GM19240 (cell line): ENCODE measurements around the gene TFDP2.
"Not testable (repeated sequence)": the region's sequence is repeated elsewhere in the genome, so short reads cannot be mapped to it uniquely, and the experiment has no call there.

Source experiments
- DNase-seq: peaks from one replicate; pipeline ENCODE4 v3.0.0; 2011; ENCODE audit warnings: low spot score; ENCODE audit not compliant: insufficient read length

Gene TFDP2

DNA sequence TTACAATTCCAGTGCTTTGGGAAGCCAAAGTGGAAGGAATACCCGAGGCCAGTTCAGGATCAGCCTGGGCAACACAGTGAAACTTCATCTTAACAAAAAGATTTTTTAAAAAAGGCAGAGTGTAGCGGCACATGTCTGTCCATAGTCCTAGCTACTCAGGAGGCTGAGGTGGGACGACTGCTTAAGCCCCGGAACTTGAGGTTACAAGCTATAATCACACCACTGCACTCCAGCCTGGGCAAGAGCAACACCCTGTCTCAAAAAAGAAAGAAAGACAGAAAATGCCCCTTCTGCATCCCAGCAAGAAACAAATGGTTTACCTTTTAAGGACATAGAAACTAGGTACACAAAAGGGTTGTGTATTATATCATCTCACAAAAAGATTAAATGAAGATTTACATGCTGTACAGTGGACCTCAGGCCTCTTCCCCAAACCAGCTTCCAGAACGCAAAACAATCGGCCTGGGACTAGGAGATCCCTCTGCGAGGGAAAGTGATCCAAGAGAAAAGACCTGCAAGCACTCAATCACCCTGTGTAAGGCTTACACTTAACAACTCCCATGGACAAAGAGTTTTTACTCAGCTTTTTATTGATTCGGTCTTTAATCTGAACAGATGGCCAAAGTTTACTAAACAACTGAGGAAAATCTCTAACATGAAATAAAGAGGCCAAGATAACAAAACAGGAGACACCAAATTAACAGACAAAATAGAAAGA, 21.2 kb downstream of the TFDP2 start:
- no peak for DNase-seq

DNA sequence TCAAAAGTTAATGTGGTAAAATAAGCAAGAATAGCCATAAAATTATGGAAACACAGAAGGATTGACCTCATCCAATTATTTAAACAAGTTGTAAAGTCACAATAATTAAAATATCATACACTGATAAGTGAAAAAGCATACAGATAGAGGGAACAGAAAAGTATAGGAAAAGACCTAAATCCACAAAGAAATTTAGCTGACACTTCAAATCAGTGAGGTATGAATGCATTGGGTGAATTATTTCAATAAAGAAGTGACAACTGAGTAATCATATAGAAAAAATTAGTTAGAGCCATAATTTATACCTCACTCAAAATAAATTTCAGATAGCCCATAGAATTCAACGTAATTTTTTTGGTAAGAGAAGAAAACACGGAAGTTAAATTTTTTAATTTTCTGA, 25.1 kb downstream of the TFDP2 start:
- DNase-seq: no peak

DNA sequence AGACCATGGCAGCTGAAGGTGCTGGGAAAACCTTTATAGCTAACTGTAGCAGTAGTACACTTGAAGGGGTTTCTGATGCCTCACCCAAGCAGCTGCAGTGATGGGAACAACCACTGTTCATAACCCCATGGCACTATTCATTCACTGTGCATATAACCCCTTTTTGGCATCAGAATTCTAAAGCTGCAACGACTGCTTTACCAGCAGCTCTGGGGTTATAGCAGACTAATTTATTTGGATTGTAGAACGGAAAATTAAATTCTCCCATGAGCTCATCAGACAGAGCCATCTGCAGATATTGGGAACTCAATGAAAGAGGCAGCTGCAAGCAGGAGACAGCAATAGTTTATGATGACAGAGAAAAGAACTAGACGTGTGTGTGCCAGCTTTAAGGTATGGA, 28.6 kb downstream of the TFDP2 start:
- DNase-seq: no peak

DNA sequence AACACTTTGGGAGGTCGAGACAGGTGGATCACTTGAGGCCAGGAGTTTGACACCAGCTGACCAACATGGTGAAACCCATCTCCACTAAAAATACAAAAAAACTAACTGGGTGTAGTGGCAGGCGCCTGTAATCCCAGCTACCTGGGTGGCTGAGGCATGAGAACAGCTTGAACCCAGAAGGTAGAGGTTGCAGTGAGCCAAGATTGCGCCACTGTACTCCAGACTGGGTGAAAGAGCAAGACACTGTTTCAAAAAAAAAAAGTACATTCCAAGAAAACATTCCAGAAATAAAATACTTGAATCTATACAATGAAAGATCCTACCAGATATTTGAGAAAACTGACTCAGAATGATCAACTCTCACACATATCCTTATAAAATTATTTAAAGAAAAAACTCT, 30.4 kb downstream of the TFDP2 start:
- DNase-seq: no peak

DNA sequence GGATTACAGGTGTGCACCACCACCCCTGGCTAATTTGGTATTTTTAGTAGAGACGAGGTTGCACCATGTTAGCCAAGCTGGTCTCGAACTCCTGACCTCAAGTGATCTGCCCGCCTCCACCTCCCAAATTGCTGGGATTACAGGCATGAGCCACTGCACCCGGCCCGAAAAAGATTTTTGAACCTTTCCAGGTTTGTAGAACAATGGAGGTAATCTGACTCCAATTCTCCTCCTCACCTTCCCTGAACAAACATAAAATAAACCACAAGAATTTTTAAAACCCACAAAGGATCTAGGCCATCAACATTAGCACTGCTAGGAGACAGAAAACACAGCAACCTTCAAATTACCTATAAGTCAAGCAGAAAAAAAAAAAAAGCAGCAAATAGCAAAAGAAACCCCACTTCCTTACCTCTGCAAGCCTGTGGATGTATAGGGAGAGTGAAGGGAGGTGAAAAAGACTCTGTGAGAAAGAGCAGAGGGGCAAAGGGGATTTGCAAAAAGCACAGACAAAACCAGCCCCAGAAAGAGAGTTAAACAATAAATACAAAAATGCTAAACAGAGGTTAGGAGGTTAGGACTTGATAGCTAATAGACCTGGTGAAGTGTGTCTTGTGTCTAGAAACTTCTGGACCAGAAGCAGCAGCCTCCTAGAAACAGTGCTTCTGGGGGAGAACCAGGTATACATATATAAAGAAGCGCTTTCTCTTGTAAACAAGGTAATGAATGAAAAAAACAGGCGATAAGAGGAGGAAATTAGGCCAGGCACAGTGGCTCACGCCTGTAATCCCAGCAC, 32.1 kb downstream of the TFDP2 start:
- DNase-seq: no peak

DNA sequence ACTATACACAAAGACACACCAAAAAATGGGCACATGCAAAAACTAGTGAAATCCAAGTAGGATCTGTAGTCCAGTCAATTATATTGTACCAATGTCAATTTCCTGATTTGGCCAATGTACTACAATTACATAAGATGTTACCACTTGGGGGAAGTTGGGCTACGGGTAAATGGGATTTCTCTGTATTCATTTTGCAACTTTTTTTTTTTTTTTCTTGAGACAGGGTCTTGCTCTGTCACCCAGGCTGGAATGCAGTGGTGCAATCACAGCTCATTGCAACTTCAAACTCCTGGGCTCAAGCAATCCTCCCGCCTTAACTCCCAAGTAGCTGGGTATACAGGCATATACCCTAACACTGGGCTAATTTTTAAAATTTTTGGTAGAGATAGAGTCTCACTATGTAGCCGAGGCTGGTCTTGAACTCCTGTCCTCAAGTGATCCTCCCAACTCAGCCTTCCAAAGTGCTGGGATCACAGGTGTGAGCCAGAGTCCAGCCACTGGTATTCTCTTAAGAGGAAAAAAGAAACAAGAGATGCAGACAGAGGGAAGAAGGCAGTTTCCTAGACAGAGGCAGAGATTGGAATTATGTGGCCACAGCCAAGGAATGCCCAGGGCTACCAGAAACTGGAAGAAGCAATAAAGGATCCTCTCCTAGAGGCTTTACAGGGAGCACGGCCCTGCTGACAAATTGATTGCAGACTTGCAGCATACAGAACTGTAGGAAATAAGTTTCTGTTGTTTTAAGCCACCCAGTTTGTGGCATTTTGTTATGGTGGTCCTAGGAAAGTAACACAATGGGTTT, 33.3 kb downstream of the TFDP2 start:
- no peak for DNase-seq

DNA sequence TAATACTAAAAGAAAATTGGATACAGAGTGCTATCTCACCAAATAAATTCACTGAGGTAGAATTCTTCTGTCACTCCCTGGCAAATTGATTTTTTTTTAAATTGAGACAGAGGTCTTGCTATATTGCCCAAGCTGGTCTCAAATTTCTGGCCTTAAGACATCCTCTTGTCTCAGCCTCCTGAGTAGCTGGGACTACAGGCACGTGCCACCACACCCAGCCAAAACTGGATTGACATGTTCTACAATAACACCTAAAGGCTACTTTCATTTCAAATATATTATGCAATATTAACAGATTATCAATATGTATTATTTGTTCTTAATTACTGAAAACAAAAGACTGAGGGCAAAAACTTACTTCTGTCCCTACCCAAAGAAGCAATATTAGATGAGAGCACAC, 36.7 kb downstream of the TFDP2 start:
- no peak for DNase-seq

DNA sequence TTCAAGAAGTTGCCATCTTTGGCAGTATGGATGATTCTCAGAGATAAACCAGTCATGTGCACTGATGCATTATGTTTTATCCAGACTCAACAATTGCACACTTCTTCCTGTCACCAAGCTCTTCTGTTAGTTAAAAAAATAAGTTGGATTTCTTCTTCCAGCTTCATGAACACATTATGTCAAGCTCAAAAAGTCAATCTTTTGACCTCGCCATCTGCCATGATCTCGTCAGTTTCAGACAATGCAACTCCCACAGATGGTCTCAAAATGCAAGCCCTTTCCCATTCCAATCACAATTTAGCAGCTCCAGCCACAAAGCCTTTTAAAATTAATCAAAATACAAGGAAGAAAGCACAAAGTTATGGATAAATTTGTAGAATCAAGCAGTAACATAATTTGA, 42.8 kb downstream of the TFDP2 start:
- no peak for DNase-seq

DNA sequence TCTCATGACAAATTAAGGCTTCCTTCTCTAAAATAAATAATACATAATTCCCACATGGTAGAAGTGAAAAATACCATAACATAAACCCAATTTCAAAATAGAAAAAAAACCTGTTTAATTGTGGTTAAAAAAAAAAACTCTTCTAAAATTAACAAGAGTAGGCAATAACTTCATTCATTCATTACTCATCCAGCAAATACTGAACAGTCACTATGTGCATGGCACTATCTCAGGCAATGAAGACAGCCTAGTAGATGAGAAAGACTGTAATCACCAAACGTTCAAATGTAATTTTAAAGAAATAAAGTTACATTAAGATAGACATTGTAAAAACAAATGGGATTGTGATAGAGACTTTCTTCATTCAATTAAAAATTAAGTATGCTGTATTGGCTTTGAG, 43.4 kb downstream of the TFDP2 start:
- no peak for DNase-seq

DNA sequence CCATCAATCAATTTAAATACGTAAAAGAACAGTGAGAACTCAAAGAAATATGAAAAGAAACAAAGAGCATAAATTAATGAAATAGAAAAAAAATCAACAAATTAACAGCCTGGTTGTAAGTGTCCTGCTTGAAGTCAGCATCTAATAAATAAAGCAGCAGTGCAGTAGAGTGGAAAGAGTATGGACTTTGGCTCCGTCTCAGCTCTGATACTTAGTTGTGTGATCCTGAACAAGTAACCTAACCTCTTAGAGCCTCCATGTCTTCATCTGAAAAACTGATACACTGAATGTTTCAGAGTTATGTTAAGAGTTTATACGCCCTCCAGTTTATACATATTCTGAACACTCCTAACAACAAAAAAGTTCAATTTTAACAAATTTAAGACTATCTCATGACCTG, 44.6 kb downstream of the TFDP2 start:
- no peak for DNase-seq

DNA sequence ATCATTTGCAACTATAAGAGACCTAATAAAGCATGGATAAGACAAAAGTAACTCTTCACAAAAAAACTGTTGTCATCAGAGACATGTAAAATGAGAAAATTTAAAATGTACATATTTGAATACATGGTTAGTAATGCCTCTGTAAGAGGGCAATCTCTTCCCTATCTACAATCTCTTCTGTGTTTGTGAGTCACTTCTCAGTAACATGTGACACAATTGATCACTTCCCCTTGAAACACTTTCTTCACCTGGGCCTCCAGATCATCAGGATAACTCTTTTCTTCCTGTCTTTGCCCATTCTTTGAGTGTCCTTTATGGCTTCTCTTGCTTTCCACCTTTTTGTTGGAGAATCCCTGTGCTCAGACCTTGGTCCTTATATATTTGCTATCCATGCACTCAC, 50.4 kb downstream of the TFDP2 start:
- no peak for DNase-seq

DNA sequence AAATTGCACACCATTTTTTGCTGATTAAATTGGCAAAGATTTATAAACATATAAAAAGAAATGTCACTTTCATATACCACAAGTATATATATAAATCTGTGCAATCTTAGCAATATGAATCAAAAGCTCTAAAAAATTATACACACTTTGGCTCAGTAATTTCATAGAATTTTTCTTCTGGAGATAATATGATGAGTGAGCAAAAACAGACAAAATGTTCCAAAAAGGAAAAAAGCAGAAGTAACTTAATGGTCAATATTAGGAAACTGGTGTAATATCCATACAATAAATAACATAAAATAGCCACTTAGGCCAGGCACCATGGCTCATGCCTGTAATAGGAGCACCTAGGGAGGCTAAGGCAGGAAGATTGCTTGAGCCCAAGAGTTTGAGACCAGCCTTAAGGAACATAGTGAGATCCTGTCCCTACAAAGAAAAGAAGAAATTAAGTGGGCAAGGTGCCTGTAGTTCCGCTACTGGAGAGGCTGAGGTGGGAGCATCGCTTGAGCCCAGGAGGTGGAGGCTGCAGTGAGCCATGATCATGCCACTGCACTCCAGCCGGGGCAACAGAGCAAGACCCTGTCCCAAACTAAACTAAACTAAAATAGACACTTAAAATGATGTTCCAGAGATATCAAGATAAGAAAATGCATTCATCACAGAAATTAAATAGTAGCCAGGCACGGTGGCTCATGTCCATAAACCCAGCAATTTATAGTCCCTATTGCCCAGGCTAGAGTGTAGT, 52.1 kb downstream of the TFDP2 start:
- no peak for DNase-seq

DNA sequence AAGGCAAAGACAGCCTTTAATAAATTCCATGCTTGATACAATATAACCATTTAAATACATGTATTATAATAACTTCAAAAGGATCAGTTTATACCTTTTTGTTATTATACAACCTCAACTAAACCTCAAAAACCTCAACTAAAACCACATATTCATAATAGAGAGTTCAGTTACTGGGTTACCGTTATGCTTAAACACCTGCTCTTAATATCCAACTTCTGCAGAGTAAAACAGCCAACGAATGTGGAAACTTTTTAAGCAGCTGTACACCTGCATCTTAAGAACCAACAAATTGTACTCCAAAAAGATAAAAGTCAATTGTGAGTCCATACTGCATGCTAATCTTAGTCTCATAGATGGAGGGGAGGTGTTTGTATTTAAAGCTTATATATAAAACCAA, 53.5 kb downstream of the TFDP2 start:
- DNase-seq: no peak

DNA sequence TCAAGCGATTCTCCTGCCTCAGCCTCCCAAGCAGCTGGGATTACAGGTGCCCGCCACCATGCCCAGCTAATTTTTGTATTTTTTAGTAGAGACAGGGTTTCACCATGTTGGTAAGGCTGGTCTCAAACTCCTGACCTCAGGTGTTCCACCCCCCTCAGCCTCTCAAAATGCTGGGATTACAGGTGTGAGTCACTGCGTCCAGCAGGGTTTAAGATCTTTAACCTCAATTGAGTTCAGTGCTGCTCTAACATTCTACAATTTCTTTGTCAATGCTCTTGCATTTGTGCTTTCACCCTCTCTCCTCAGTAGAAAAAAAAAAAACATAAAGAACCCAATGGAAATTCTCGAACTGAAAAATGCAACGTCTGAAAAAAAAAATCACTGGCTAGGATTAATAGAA, 60.4 kb downstream of the TFDP2 start:
- DNase-seq: not testable (repeated sequence)

DNA sequence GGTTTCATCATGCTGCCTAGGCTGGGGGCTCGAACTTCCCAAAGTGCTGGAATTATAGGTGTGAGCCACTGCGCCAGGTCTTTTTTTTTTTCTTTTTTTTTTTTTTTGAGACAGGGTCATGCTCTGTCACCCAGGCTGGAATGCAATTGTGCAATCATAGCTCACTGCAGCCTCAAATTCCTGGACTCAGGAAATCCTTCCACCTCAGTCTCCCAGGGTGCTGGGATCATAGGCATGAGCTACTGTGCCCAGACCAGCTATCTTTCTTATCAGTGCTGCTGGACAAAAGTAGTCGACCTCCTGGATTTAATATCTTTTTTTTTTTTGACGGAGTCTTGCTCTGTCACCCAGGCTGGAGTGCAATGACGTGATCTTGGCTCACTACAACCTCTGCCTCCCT, 60.8 kb downstream of the TFDP2 start:
- no peak for DNase-seq

DNA sequence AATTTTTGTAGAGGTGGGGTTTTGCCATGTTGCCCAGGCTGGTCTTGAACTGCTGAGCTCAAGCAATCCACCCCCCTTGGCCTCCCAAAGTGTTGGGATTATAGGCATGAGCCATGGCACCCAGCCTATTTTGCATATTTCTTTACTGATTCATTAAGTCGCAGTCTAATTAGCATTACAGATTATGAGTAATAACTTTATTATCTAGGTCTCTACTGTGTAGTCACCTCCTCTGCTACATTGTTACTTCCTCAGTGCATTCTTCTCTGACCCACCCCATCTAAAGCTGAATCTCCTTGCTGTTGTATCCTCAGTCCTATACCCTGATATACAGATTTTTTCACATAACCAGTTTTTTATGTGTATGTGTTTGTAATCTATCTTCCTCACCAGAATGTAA, 61.7 kb downstream of the TFDP2 start:
- DNase-seq: no peak

DNA sequence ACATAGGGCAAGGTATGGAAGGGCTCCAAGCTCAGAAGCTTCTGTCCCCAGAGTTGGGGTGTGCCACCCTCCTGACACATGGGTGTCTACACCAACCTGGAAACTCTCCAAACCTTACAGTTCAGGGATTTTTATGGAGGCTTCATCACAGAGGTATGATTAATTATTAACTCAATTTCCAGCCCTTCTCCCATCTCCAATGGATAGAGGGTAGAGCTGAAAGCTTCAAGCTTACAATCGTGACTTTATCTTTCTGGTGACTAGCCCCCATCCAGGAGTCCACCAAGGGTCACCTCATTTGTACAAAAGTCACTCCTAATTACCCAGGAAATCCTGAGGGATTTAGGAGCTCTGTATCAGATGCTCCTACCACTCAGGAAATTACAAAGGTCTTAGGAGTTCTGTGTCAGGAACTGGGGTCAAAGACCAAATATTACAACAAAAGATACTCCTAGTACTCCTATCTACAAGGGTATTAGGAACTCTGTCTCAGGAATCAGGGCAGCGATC, 62.7 kb downstream of the TFDP2 start:
- DNase-seq: no peak

DNA sequence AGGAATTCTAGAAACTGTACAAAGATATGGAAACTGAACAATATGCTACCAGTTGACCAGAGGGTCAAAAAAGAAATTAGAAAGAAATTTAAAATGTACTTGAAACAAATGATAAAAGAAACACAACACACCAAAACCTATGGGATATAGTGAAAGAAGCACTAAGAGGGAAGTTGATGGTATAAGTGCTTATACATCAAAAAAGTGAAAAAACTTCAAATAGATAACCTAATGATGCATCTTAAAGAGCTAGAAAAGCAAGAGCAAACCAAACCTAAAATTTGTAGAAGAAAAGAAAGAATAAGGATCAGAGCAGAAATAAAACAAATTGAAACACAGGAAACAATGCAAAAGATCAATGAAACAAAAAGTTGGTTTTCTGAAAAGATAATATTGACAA, 68.2 kb downstream of the TFDP2 start:
- no peak for DNase-seq

DNA sequence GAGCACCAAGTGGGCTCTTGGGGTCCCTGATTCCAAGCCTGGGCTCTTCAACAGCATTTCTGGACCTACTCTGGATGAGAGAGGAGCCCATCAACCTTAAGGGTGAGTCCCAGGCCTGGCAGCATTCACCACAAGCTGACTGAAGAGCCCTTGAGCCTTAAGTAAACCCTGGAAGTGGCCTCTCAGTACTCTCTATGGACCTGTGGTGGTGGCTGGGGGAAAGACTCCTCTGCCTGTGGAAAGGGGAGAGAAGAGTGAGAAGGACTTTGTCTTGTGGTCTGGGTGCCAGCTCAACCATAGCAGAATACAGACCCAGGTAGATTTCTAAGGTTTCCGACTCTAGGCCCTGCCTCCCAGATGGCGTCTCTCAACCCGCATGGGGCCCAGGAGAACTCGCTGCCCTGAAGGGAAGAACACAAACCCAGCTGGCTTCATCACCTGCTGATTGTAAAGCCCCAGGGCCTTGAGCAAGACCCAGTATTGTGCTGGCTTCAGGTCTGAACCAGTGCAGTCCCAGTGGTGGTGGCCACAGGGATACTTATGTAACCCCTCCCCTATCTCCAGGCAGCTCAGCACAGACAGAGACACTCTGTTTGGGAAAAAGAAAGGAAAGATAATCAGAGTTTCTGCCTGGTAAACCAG, 71.4 kb downstream of the TFDP2 start:
- no peak for DNase-seq

DNA sequence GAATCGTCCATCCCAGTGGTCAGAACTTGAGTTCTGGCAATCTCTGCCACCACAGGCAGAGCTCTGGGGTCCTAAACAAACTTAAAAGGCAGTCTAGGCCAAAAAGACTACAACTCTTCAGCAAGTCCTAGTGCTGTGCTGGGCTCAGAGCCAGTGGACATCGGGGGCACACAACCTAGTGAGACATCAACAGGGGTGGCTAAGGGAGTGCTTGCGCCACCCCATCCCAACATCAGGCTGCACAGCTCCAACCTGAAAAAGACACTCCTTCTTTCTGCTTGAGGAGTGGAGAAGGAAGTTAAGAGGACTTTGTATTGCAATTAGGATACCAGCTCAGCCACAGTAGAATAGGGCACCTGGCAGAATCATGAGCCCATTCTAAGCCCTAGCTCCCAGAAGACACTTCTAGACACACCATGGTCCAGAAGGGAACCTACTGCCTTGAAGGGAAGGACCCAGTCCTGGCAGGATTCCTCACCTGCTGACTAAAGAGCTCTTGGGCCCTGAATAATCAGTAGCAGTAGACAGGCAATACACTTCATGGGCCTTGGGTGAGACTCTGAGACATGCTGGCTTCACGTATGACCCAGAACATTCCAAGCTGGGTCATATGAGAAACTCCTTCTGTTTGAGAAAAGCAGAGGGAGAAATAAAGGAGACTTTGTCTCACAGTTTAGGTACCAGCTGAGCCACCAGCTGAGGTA, 72.0 kb downstream of the TFDP2 start:
- no peak for DNase-seq
